ENCODE results near the gene GNG4.
"Not testable (repeated sequence)": the region's sequence is repeated elsewhere in the genome, so short reads cannot be mapped to it uniquely, and the experiment has no call there.

Gene GNG4

GRCh38 chr1:235650341-235651169 lies 971 bp upstream of the GNG4 start:
- no peak for DNase-seq (ENCODE audit: low spot score)

GRCh38 chr1:235648954-235649367 lies 623 bp downstream of the GNG4 start:
- no peak for DNase-seq (ENCODE audit: low spot score)

- no peak for DNase-seq (ENCODE audit: low spot score)
Measured at GRCh38 chr1:235648407-235648907, 1.1 kb downstream of the GNG4 start.

GRCh38 chr1:235647537-235647936 lies 2.0 kb downstream of the GNG4 start:
- DNase-seq (ENCODE audit: low spot score) = not testable (repeated sequence)

- DNase-seq (ENCODE audit: low spot score) = no peak
Measured at GRCh38 chr1:235646463-235646862, 3.1 kb downstream of the GNG4 start.

- DNase-seq (ENCODE audit: low spot score) = no peak
Measured at GRCh38 chr1:235644693-235645305, 4.8 kb downstream of the GNG4 start.

- no peak for DNase-seq (ENCODE audit: low spot score)
Measured at GRCh38 chr1:235643837-235644692, 5.5 kb downstream of the GNG4 start.

- DNase-seq (ENCODE audit: low spot score) = no peak
Measured at GRCh38 chr1:235642943-235643371, 6.6 kb downstream of the GNG4 start.

- no peak for DNase-seq (ENCODE audit: low spot score)
Measured at GRCh38 chr1:235642011-235642942, 7.3 kb downstream of the GNG4 start.

GRCh38 chr1:235640580-235640979 lies 9.0 kb downstream of the GNG4 start:
- no peak for DNase-seq (ENCODE audit: low spot score)

- DNase-seq (ENCODE audit: low spot score) = no peak
Measured at GRCh38 chr1:235639226-235640205, 10.1 kb downstream of the GNG4 start.

- DNase-seq (ENCODE audit: low spot score) = not testable (repeated sequence)
Measured at GRCh38 chr1:235638612-235639011, 11.0 kb downstream of the GNG4 start.

GRCh38 chr1:235637756-235638534 lies 11.6 kb downstream of the GNG4 start:
- no peak for DNase-seq (ENCODE audit: low spot score)

GRCh38 chr1:235635938-235636662 lies 13.5 kb downstream of the GNG4 start:
- DNase-seq (ENCODE audit: low spot score) = no peak

- DNase-seq (ENCODE audit: low spot score) = no peak
Measured at GRCh38 chr1:235632506-235633401, 16.8 kb downstream of the GNG4 start.

GRCh38 chr1:235631816-235632215 lies 17.8 kb downstream of the GNG4 start:
- DNase-seq (ENCODE audit: low spot score) = no peak

- no peak for DNase-seq (ENCODE audit: low spot score)
Measured at GRCh38 chr1:235628316-235629005, 21.1 kb downstream of the GNG4 start.

Measured in hematopoietic multipotent progenitor cell treated with erythropoietin and hydrocortisone succinate and interleukin-3 and kit ligand, for 17 days (in vitro differentiated cells).